Keratinocyte (primary cell): Measurements from ENCODE around the gene PMEPA1. TPM values are rescaled to one million over a fixed set of nuclear protein-coding genes. Genes with fewer than 3 reads are reported as not detected.
A peak's percentile ranks its signal among the peaks of the same experiment; 100 is the strongest.

Source experiments
- DNase-seq: peaks from one replicate; pipeline ENCODE4 v3.0.0-alpha.2; 2011; ENCODE audit warnings: low read depth, missing footprints, low spot score
- FAIRE-seq: peaks from 2 replicates; lab custom pipeline; 2011; peaks lifted over from hg19 to GRCh38; lab: Jason Lieb, UNC
- H2AFZ ChIP-seq: 2 replicates; pipeline ENCODE4 v1.6.0; 2012; ENCODE audit warnings: low read length, control low read depth, inconsistent platforms; ENCODE audit not compliant: control insufficient read depth
- H3K27ac ChIP-seq: 2 replicates; pipeline ENCODE4 v1.5.1; 2011; ENCODE audit warnings: low read length; ENCODE audit not compliant: control insufficient read depth, insufficient read depth
- H3K27me3 ChIP-seq: 3 replicates; pipeline ENCODE4 v1.6.0; 2011; ENCODE audit warnings: low read length; ENCODE audit not compliant: control insufficient read depth, insufficient read depth; ENCODE audit errors: extremely low read depth
- H3K36me3 ChIP-seq, 2 experiments: 2 replicates in 1 of 2; 3 replicates in 1 of 2; pipeline ENCODE4 v1.5.1; 2011; ENCODE audit warnings: low read length in 2 of 2, mild to moderate bottlenecking in 1 of 2; ENCODE audit not compliant: control insufficient read depth in 2 of 2, insufficient read depth in 2 of 2; ENCODE audit errors: extremely low read depth in 1 of 2
- H3K4me1 ChIP-seq: 3 replicates; pipeline ENCODE4 v1.5.1; 2011; ENCODE audit warnings: low read length; ENCODE audit not compliant: control insufficient read depth, insufficient read depth; ENCODE audit errors: extremely low read depth
- H3K4me2 ChIP-seq: 3 replicates; pipeline ENCODE4 v1.6.0; 2011; ENCODE audit warnings: low read depth, low read length; ENCODE audit not compliant: control insufficient read depth, insufficient read depth; ENCODE audit errors: extremely low read depth
- H3K4me3 ChIP-seq, 3 experiments: fragments of 200-600 bp in 1 of 3; sonication (generic) in 1 of 3; 2 replicates in 2 of 3; 3 replicates in 1 of 3; pipeline ENCODE4 v1.5.1; 2011 to 2016; ENCODE audit warnings: low read length in 3 of 3, mild to moderate bottlenecking in 3 of 3, control low read depth in 2 of 3, inconsistent platforms in 1 of 3, low read depth in 1 of 3, mixed read lengths in 1 of 3, mixed run types in 1 of 3, moderate library complexity in 1 of 3; ENCODE audit not compliant: control insufficient read depth in 2 of 3, insufficient read depth in 2 of 3; ENCODE audit errors: extremely low read depth in 1 of 3
- H3K79me2 ChIP-seq: 2 replicates; pipeline ENCODE4 v1.6.0; 2012; ENCODE audit warnings: low read length; ENCODE audit not compliant: control insufficient read depth, insufficient read depth
- H3K9ac ChIP-seq: 3 replicates; pipeline ENCODE4 v1.6.0; 2011; ENCODE audit warnings: low read length; ENCODE audit not compliant: control insufficient read depth, insufficient read depth; ENCODE audit errors: extremely low read depth
- H3K9me1 ChIP-seq: 3 replicates; pipeline ENCODE4 v1.6.0; 2011; ENCODE audit warnings: low read length; ENCODE audit not compliant: control insufficient read depth, insufficient read depth; ENCODE audit errors: extremely low read depth
- H3K9me3 ChIP-seq: 2 replicates; pipeline ENCODE4 v1.5.1; 2012; ENCODE audit warnings: low read depth, low read length; ENCODE audit not compliant: control insufficient read depth
- H4K20me1 ChIP-seq: 3 replicates; pipeline ENCODE4 v1.6.0; 2011; ENCODE audit warnings: low read length; ENCODE audit not compliant: control insufficient read depth, insufficient read depth; ENCODE audit errors: extremely low read depth
- EZH2 ChIP-seq: IDR thresholded peaks from one replicate; pipeline ENCODE4 v1.6.1; 2012; ENCODE audit warnings: inconsistent platforms, mild to moderate bottlenecking, low read length, moderate library complexity
- dilution Hi-C: fragments of 300-500 bp; cut with MboI; formaldehyde crosslinking; loops from one replicate; pipeline ENCODE4 v1.7.0; 2020; ENCODE audit warnings: low sequenced_read_pairs; ENCODE audit not compliant: extremely low pct_ligation_motif_present
- polyA plus RNA-seq, 5 experiments: library from polyadenylated mRNA; depleted of rRNA in 3 of 5; stranded (reverse) in 3 of 5; stranded (forward) in 1 of 5; unstranded in 1 of 5; fragments of >200 nt; gene quantifications; 1 replicate in 1 of 5; 2 replicates in 3 of 5; 3 replicates in 1 of 5; pipeline versions ENCODE4 v1.2.1 to v1.2.3, GENCODE V29; 2011 to 2012; ENCODE audit warnings: missing spikeins in 2 of 5, low read depth in 1 of 5, low replicate concordance in 1 of 5
- TF ChIP-seq, protein P1 (sequence below), 3 experiments: IDR thresholded peaks in 1 of 3; conservative IDR thresholded peaks in 1 of 3; optimal IDR thresholded peaks in 1 of 3; 2 replicates in 2 of 3; 3 replicates in 1 of 3; pipeline versions ENCODE3 to v1.5.1; 2011; ENCODE audit warnings: low read length in 3 of 3, mild to moderate bottlenecking in 3 of 3, moderate library complexity in 2 of 3, control low read depth in 1 of 3, inconsistent platforms in 1 of 3; ENCODE audit not compliant: insufficient read depth in 2 of 3; ENCODE audit errors: extremely low read depth in 1 of 3

The PMEPA1 gene
- polyA plus RNA-seq, 1 donor (not counting 4 experiments of a cell fraction or from before 2014, with no cell fraction given), result 29.0 TPM

DNA sequence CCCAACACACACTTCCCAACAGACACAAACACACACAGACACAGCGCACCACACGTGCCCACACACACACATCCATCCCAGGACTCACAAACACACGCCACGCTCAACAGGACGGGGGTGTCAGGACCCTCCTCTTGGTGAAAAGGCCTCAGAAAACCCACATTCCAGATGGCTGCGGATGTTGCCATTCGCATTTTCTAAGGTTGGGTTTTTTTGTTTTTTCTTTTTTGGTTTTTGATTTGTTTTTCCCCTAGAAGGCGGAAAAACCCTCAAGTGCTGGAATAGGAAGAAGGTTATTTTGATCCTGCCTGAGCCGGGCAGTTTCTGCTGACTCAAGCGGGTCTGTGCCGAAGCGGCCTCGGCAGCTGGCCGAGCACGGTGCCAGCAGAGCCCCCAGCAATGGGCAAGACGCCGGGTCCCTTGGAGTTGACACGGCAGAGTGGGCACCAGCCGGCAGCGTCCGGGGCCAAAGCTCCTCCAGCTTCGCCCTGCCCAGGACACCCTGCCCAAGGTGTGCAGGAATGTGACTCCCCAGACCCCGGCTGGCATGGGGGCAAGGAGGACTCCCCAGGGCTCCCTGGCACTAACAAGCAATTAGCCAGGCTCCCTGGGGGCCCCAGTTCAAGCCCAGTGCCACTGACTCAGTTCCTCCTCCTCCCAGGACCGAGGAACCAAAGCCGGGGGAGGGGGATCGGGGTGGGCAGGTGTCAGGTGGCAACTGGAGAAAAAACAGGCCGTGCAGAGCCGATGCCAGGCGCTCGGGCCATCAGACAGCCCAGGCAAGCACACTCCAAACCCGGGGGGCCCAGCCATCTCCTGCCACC, 48.7 kb downstream of the PMEPA1 start:
- Histone ChIP-seq H3K36me3 (peaks cover 45 to 50% of the 10 kb centered on the region in 2 experiments), H3K9me3 (no peaks in the 10 kb centered on the region), H3K9me1 (peaks cover 10% of the 10 kb centered on the region), H3K4me2 (no peak overlapping the region), H2AFZ (no peak overlapping the region), H3K27me3 (no peaks in the 10 kb centered on the region), H4K20me1 (peaks cover 60% of the 10 kb centered on the region), H3K9ac (no peak overlapping the region), H3K27ac (no peak overlapping the region), H3K4me3 (no peak overlapping the region), H3K4me1 (peaks cover 30% of the 10 kb centered on the region), H3K79me2 (peaks cover 86% of the 10 kb centered on the region)
- no peak for FAIRE-seq
- TF ChIP-seq EZH2, result no peak
- TF ChIP-seq, protein P1, sequence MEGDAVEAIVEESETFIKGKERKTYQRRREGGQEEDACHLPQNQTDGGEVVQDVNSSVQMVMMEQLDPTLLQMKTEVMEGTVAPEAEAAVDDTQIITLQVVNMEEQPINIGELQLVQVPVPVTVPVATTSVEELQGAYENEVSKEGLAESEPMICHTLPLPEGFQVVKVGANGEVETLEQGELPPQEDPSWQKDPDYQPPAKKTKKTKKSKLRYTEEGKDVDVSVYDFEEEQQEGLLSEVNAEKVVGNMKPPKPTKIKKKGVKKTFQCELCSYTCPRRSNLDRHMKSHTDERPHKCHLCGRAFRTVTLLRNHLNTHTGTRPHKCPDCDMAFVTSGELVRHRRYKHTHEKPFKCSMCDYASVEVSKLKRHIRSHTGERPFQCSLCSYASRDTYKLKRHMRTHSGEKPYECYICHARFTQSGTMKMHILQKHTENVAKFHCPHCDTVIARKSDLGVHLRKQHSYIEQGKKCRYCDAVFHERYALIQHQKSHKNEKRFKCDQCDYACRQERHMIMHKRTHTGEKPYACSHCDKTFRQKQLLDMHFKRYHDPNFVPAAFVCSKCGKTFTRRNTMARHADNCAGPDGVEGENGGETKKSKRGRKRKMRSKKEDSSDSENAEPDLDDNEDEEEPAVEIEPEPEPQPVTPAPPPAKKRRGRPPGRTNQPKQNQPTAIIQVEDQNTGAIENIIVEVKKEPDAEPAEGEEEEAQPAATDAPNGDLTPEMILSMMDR (optimal IDR thresholded peaks at IDR 0.05 in 1 of 3, IDR thresholded peaks at IDR 0.05 in 1 of 3, conservative IDR thresholded peaks at IDR 0.05 in 1 of 3; ENCODE audit: extremely low read depth in 1 of 3, insufficient read depth in 2 of 3, low read length in 3 of 3), result no peak
- dilution Hi-C loops, result no loop called here
- DNase-seq, result no peak

DNA sequence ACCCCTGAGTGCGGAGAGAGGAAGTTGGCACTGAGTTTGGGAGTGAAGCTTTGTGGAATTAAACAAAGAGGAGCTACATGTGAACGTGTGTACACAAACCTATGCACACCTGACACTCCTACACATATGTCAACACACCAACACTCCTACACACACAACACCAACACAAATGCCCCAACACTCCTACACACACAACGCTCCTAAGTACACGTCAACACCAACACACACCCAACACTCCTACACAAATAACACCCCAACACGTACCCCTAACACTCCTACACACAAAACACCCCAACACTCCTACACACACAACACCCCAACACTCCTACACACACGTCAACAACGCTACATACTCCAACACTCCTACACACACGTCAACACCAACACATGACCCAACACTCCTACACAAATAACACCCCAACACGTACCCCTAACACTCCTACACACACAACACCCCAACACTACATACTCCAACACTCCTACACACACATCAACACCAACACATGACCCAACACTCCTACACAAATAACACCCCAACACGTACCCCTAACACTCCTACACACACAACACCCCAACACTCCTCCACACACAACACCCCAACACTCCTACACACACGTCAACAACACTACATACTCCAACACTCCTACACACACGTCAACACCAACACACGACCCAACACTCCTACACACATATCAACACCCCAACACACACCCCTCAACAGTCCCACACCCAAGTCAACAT, 49.5 kb downstream of the PMEPA1 start:
- H3K79me2 ChIP-seq, result peaks cover 78% of the 10 kb centered on the region
- H3K9me1 ChIP-seq, result peaks cover 10% of the 10 kb centered on the region
- H4K20me1 ChIP-seq, result peaks cover 56% of the 10 kb centered on the region
- peak; percentile 51 for FAIRE-seq
- no peak for DNase-seq
- peaks cover 46 to 50% of the 10 kb centered on the region in 2 experiments for H3K36me3 ChIP-seq
- no peak overlapping the region for H3K4me3 ChIP-seq
- H3K9ac ChIP-seq, result no peak overlapping the region
- dilution Hi-C loops, result no loop called here
- no peaks in the 10 kb centered on the region for H3K27me3 ChIP-seq
- H3K4me1 ChIP-seq, result peaks cover 30% of the 10 kb centered on the region
- no peaks in the 10 kb centered on the region for H3K9me3 ChIP-seq
- H3K4me2 ChIP-seq, result no peak overlapping the region
- TF ChIP-seq, protein P1 (optimal IDR thresholded peaks at IDR 0.05 in 1 of 3, IDR thresholded peaks at IDR 0.05 in 1 of 3, conservative IDR thresholded peaks at IDR 0.05 in 1 of 3; ENCODE audit: extremely low read depth in 1 of 3, insufficient read depth in 2 of 3, low read length in 3 of 3), result no peak
- H3K27ac ChIP-seq, result no peak overlapping the region
- H2AFZ ChIP-seq, result no peak overlapping the region
